Vagina (tissue), 2 donors: ENCODE results near the gene KLC3.

Source experiments
- POLR2A ChIP-seq, 2 donors: fragments of 450-650 bp; IDR thresholded peaks; one replicate each; pipeline ENCODE4 v1.6.1; 2017; ENCODE audit warnings: antibody characterized with exemption in 2 of 2, mild to moderate bottlenecking in 2 of 2, moderate library complexity in 2 of 2
- TF ChIP-seq, protein P1 (sequence below), 3 experiments: fragments of 450-650 bp in 2 of 3; fragments of 200-600 bp in 1 of 3; sonication (generic) in 1 of 3; IDR thresholded peaks; one replicate each; pipeline ENCODE4 v1.5.1; 2017 to 2019; ENCODE audit warnings: antibody characterized with exemption in 3 of 3, mild to moderate bottlenecking in 2 of 3, moderate library complexity in 2 of 3

DNA sequence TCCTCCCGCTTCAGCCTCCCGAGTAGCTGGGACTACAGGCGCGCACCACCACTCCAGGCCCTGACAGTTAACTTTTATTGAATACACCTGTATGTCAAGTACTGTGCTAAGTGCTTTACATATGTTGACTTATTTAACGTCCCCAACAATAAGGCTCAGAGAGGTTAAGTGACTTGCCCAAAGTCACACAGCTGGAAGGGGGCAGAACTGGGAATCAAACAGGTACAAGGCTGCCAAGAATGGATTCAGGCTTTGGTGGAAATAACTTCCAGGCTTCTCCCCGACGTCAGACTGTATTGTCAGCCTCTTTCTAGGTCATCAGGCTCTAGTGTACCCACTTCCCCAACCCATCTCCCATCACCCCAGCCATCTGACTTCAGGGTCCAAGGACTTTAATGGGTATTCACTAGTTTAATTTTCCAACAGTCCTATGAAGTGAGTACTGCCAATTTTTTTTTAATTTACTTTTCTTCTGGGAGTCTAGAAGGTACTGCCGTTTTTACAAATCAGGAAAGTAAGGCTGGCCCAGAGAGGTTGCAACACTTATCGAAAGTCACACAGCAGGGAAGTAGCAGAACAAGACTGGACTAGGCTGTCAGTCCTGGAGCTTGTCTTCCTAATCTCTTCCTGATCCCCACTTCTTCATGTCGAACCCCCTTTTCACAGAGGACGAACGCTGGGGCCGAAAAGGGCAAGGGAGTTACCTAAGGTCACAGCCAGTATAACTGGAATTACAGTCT lies 13.0 kb upstream of the KLC3 start:
- TF ChIP-seq, protein P1, sequence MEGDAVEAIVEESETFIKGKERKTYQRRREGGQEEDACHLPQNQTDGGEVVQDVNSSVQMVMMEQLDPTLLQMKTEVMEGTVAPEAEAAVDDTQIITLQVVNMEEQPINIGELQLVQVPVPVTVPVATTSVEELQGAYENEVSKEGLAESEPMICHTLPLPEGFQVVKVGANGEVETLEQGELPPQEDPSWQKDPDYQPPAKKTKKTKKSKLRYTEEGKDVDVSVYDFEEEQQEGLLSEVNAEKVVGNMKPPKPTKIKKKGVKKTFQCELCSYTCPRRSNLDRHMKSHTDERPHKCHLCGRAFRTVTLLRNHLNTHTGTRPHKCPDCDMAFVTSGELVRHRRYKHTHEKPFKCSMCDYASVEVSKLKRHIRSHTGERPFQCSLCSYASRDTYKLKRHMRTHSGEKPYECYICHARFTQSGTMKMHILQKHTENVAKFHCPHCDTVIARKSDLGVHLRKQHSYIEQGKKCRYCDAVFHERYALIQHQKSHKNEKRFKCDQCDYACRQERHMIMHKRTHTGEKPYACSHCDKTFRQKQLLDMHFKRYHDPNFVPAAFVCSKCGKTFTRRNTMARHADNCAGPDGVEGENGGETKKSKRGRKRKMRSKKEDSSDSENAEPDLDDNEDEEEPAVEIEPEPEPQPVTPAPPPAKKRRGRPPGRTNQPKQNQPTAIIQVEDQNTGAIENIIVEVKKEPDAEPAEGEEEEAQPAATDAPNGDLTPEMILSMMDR (IDR thresholded peaks at IDR 0.05), result no peak
- no peak for TF ChIP-seq POLR2A (IDR thresholded peaks at IDR 0.05)
